Measurements from ENCODE around the gene CCDC178. TPM values are rescaled to one million over a fixed set of nuclear protein-coding genes. Genes with fewer than 3 reads are reported as not detected.
"Not testable (repeated sequence)": the region's sequence is repeated elsewhere in the genome, so short reads cannot be mapped to it uniquely, and the experiment has no call there.

CCDC178 gene
- total RNA-seq, 1 experiment from 2014 or later = not detected

- no peak overlapping the region for H3K4me3 ChIP-seq
- no peaks in the 10 kb centered on the region for H3K79me2 ChIP-seq (ENCODE audit: low read depth)
- H2AFZ ChIP-seq = no peak overlapping the region
- no TSS peak for BruUV-seq (replicated peaks)
- intact Hi-C loops (cut with micrococcal nuclease; ENCODE audit: unreplicated experiment) = no loop called here
- H3K4me1 ChIP-seq (replicated peaks; ENCODE audit: insufficient read depth) = no peaks in the 10 kb centered on the region
- H3K9me3 ChIP-seq (ENCODE audit: insufficient read depth, low read depth) = no peaks in the 10 kb centered on the region
- TF ChIP-seq CTCF (conservative IDR thresholded peaks at IDR 0.05) = no peak
- no peak for TF ChIP-seq EZH2 (IDR thresholded peaks at IDR 0.05; ENCODE audit: low read depth)
- H4K20me1 ChIP-seq (ENCODE audit: insufficient read depth) = no peaks in the 10 kb centered on the region
- H3K27ac ChIP-seq = no peak overlapping the region
- no peak overlapping the region for H3K4me2 ChIP-seq
- no peaks in the 10 kb centered on the region for H3K36me3 ChIP-seq (ENCODE audit: low read depth)
- no peak for DNase-seq
- ChIA-PET POLR2A (ENCODE audit: unreplicated experiment) (no interaction called here), CTCF (no interaction called here)
- no peaks in the 10 kb centered on the region for H3K9me2 ChIP-seq (ENCODE audit: insufficient read depth)
- no peaks in the 10 kb centered on the region for H3K27me3 ChIP-seq (ENCODE audit: insufficient read depth, low read depth)
- no peaks in the 10 kb centered on the region for H3F3A ChIP-seq (ENCODE audit: insufficient read depth, low read depth)
Observed at GRCh38 chr18:33355263-33355662, 85.3 kb downstream of the CCDC178 start.

- Histone ChIP-seq H3K36me3 (ENCODE audit: low read depth) (no peaks in the 10 kb centered on the region), H3K79me2 (ENCODE audit: low read depth) (no peaks in the 10 kb centered on the region), H4K20me1 (ENCODE audit: insufficient read depth) (no peaks in the 10 kb centered on the region), H3K4me3 (no peak overlapping the region), H3K4me2 (no peak overlapping the region), H3K27ac (no peak overlapping the region), H3F3A (ENCODE audit: insufficient read depth, low read depth) (no peaks in the 10 kb centered on the region), H3K27me3 (ENCODE audit: insufficient read depth, low read depth) (no peaks in the 10 kb centered on the region), H3K4me1 (replicated peaks; ENCODE audit: insufficient read depth) (no peaks in the 10 kb centered on the region), H3K9me3 (ENCODE audit: insufficient read depth, low read depth) (no peaks in the 10 kb centered on the region), H3K9me2 (ENCODE audit: insufficient read depth) (no peaks in the 10 kb centered on the region), H2AFZ (no peak overlapping the region)
- DNase-seq = no peak
- intact Hi-C loops (cut with micrococcal nuclease; ENCODE audit: unreplicated experiment) = no loop called here
- no TSS peak for BruUV-seq (replicated peaks)
- POLR2A ChIA-PET (ENCODE audit: unreplicated experiment) = no interaction called here
- no peak for TF ChIP-seq EZH2 (IDR thresholded peaks at IDR 0.05; ENCODE audit: low read depth)
- no peak for TF ChIP-seq CTCF (conservative IDR thresholded peaks at IDR 0.05)
- CTCF ChIA-PET = no interaction called here
Observed at GRCh38 chr18:33350256-33350655, 90.3 kb downstream of the CCDC178 start.

GRCh38 chr18:33339733-33340132 lies 100.8 kb downstream of the CCDC178 start:
- H3K36me3 ChIP-seq (ENCODE audit: low read depth); H2AFZ ChIP-seq; H3K4me1 ChIP-seq (replicated peaks; ENCODE audit: insufficient read depth); POLR2A ChIA-PET (ENCODE audit: unreplicated experiment); H3K79me2 ChIP-seq (ENCODE audit: low read depth); H3K9me3 ChIP-seq (ENCODE audit: insufficient read depth, low read depth); H3K27ac ChIP-seq; H3K4me3 ChIP-seq; H3K27me3 ChIP-seq (ENCODE audit: insufficient read depth, low read depth); H3F3A ChIP-seq (ENCODE audit: insufficient read depth, low read depth); H4K20me1 ChIP-seq (ENCODE audit: insufficient read depth); H3K9me2 ChIP-seq (ENCODE audit: insufficient read depth); H3K4me2 ChIP-seq; DNase-seq; CTCF ChIA-PET; intact Hi-C loops (cut with micrococcal nuclease; ENCODE audit: unreplicated experiment); BruUV-seq (replicated peaks): not testable (repeated sequence)

GRCh38 chr18:33334781-33335180 lies 105.7 kb downstream of the CCDC178 start:
- no peaks in the 10 kb centered on the region for H3F3A ChIP-seq (ENCODE audit: insufficient read depth, low read depth)
- H3K4me1 ChIP-seq (replicated peaks; ENCODE audit: insufficient read depth) = no peaks in the 10 kb centered on the region
- ChIA-PET CTCF (no interaction called here), POLR2A (ENCODE audit: unreplicated experiment) (no interaction called here)
- TF ChIP-seq CTCF (conservative IDR thresholded peaks at IDR 0.05) (no peak), EZH2 (IDR thresholded peaks at IDR 0.05; ENCODE audit: low read depth) (no peak)
- no peaks in the 10 kb centered on the region for H4K20me1 ChIP-seq (ENCODE audit: insufficient read depth)
- intact Hi-C loops (cut with micrococcal nuclease; ENCODE audit: unreplicated experiment) = no loop called here
- no peak overlapping the region for H3K27ac ChIP-seq
- BruUV-seq (replicated peaks) = no TSS peak
- H3K36me3 ChIP-seq (ENCODE audit: low read depth) = no peaks in the 10 kb centered on the region
- H3K9me3 ChIP-seq (ENCODE audit: insufficient read depth, low read depth) = no peaks in the 10 kb centered on the region
- no peaks in the 10 kb centered on the region for H3K79me2 ChIP-seq (ENCODE audit: low read depth)
- no peak overlapping the region for H3K4me2 ChIP-seq
- H3K9me2 ChIP-seq (ENCODE audit: insufficient read depth) = no peaks in the 10 kb centered on the region
- DNase-seq = no peak
- H3K27me3 ChIP-seq (ENCODE audit: insufficient read depth, low read depth) = no peaks in the 10 kb centered on the region
- H2AFZ ChIP-seq = no peak overlapping the region
- no peak overlapping the region for H3K4me3 ChIP-seq

Data from PC-9 (cell line).